Liver (tissue), 9 donors: ENCODE data around the gene GAS6. TPM values are rescaled to one million over a fixed set of nuclear protein-coding genes. Genes with fewer than 3 reads are reported as not detected.
A peak's percentile ranks its signal among the peaks of the same experiment; 100 is the strongest.

Source experiments
- DNase-seq: peaks from one replicate; pipeline ENCODE4 v3.0.0-alpha.2; 2017; ENCODE audit warnings: low spot score
- H3K27ac ChIP-seq, 2 donors: one replicate each; pipeline ENCODE4 v1.7.0; 2013; ENCODE audit warnings: inconsistent platforms in 2 of 2, low read length in 2 of 2, control low read depth in 1 of 2, low read depth in 1 of 2, mild to moderate bottlenecking in 1 of 2
- H3K27me3 ChIP-seq, 4 donors: one replicate each; pipeline versions ENCODE4 v1.6.1 to v1.7.0; 2013; ENCODE audit warnings: low read length in 3 of 4, inconsistent platforms in 1 of 4, mild to moderate bottlenecking in 1 of 4, moderate library complexity in 1 of 4; ENCODE audit not compliant: control insufficient read depth in 4 of 4, insufficient read depth in 4 of 4
- H3K36me3 ChIP-seq, 4 donors: one replicate each; pipeline versions ENCODE4 v1.6.1 to v1.7.0; 2013; ENCODE audit warnings: low read length in 3 of 4, mild to moderate bottlenecking in 3 of 4, low read depth in 1 of 4, moderate library complexity in 1 of 4; ENCODE audit not compliant: control insufficient read depth in 4 of 4, insufficient read depth in 3 of 4
- H3K4me1 ChIP-seq, 4 donors: one replicate each; pipeline versions ENCODE4 v1.6.1 to v1.7.0; 2013; ENCODE audit warnings: low read length in 3 of 4, mild to moderate bottlenecking in 3 of 4, moderate library complexity in 1 of 4; ENCODE audit not compliant: control insufficient read depth in 4 of 4, insufficient read depth in 4 of 4
- H3K4me3 ChIP-seq, 3 donors: one replicate each; pipeline versions ENCODE4 v1.6.1 to v1.7.0; 2013; ENCODE audit warnings: low read length in 3 of 3, control low read depth in 1 of 3, low read depth in 1 of 3, mild to moderate bottlenecking in 1 of 3
- H3K9ac ChIP-seq, 2 donors: one replicate each; pipeline ENCODE4 v1.7.0; 2013; ENCODE audit warnings: low read length in 2 of 2, mild to moderate bottlenecking in 2 of 2, moderate library complexity in 2 of 2, control low read depth in 1 of 2, low read depth in 1 of 2
- H3K9me3 ChIP-seq, 4 donors: one replicate each; pipeline versions ENCODE4 v1.6.1 to v1.7.0; 2013; ENCODE audit warnings: low read length in 3 of 4; ENCODE audit not compliant: control insufficient read depth in 4 of 4
- EGR1 ChIP-seq, 2 donors: IDR thresholded peaks; 2 replicates each; pipeline ENCODE4 v1.6.1; 2016 to 2018; ENCODE audit warnings: antibody characterized with exemption in 2 of 2, low read depth in 2 of 2
- FOXA1 ChIP-seq: IDR thresholded peaks from 2 replicates; pipeline ENCODE4 v1.6.1; 2016; ENCODE audit warnings: antibody characterized with exemption
- FOXA2 ChIP-seq: IDR thresholded peaks from 2 replicates; pipeline ENCODE4 v1.6.1; 2016; ENCODE audit warnings: antibody characterized with exemption
- GABPA ChIP-seq, 2 donors: IDR thresholded peaks in 1 of 2; conservative IDR thresholded peaks in 1 of 2; 2 replicates each; pipeline ENCODE4 v1.6.1; 2016; ENCODE audit warnings: antibody characterized with exemption in 2 of 2, mild to moderate bottlenecking in 1 of 2, moderate library complexity in 1 of 2
- HNF4A ChIP-seq, 2 donors: conservative IDR thresholded peaks; 2 replicates each; pipeline ENCODE4 v1.6.1; 2016; ENCODE audit warnings: antibody characterized with exemption in 2 of 2, mild to moderate bottlenecking in 2 of 2
- HNF4G ChIP-seq: IDR thresholded peaks from 2 replicates; pipeline ENCODE4 v1.6.1; 2016; ENCODE audit warnings: antibody characterized with exemption
- JUND ChIP-seq, 2 donors: IDR thresholded peaks; 2 replicates each; pipeline ENCODE4 v1.6.1; 2016; ENCODE audit warnings: antibody characterized with exemption in 2 of 2
- RAD21 ChIP-seq, 2 donors: IDR thresholded peaks; 2 replicates each; pipeline ENCODE4 v1.6.1; 2016; ENCODE audit warnings: antibody characterized with exemption in 2 of 2, mild to moderate bottlenecking in 2 of 2
- RXRA ChIP-seq, 2 donors: IDR thresholded peaks; 2 replicates each; pipeline ENCODE4 v1.6.1; 2017 to 2018; ENCODE audit warnings: antibody characterized with exemption in 2 of 2, mild to moderate bottlenecking in 1 of 2
- SP1 ChIP-seq: IDR thresholded peaks from 2 replicates; pipeline ENCODE4 v1.6.1; 2018; ENCODE audit warnings: antibody characterized with exemption, mild to moderate bottlenecking
- YY1 ChIP-seq: IDR thresholded peaks from 2 replicates; pipeline ENCODE4 v1.6.1; 2016; ENCODE audit warnings: antibody characterized with exemption, mild to moderate bottlenecking
- WGBS: extraction: QIAGEN DNeasy Blood & Tissue Kit; methylation state at CpG from one replicate; pipeline ENCODE4 v1.1.7; 2013; 5-methylcytosine and 5-hydroxymethylcytosine counted together
- polyA plus RNA-seq, 2 donors: library from polyadenylated mRNA; stranded (reverse) in 1 of 2; unstranded in 1 of 2; fragments of 200-250 nt in 1 of 2; fragments of >200 nt in 1 of 2; fragmentation: Nextera tagmentation in 1 of 2; extraction: Ambion mirVana in 1 of 2; gene quantifications; one replicate each; pipeline versions ENCODE4 v1.2.1 to v1.2.3, GENCODE V29; 2013 to 2015
- total RNA-seq, 2 donors: library from RNA; depleted of rRNA; stranded (reverse); fragments of >200 nt; gene quantifications; one replicate each; pipeline ENCODE4 v1.2.3, GENCODE V29; 2014
- TF ChIP-seq, protein P1 (sequence below): IDR thresholded peaks from 2 replicates; pipeline ENCODE4 v1.6.1; 2016; ENCODE audit warnings: antibody characterized with exemption
- TF ChIP-seq, protein P2 (sequence below): fragments of 150-350 bp; IDR thresholded peaks from 2 replicates; pipeline ENCODE4 v1.5.1; 2017; ENCODE audit warnings: improper control_type of control experiment, low read depth, low read length; ENCODE audit not compliant: missing input control
- donor health status: healthy.
- donor health status: healthy.
- donor health status: healthy.
- donor health status: healthy.
- donor health status: healthy.

The GAS6 gene
- total and polyA plus RNA-seq, 4 donors, result 2.5 to 30.2 (median 9.1) TPM

DNA sequence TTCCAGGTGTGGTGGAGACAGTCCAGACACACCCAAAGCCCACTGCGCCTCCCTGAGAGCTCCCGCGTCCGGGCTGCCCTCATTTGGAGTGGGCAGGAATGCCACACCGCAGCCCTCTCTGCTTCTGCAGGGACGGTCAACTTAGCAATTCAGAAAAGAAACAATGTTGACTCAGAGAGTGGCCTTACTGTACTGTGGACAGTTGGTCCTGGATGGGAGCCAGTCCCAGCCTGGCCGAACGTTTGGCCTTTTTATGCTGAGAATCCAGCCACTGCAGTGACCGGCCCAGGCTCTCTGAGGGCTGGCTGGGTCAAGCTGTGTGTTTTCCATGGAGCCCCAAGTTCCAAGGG lies 7.2 kb downstream of the GAS6 start:
- H3K9me3 ChIP-seq, result no peaks in the 10 kb centered on the region
- whole genome bisulfite sequencing, result 29% methylated on average over 9 of the region's 9 CpGs
- H3K27me3 ChIP-seq, result no peaks in the 10 kb centered on the region
- no peak overlapping the region for H3K4me3 ChIP-seq
- H3K27ac ChIP-seq, result no peak overlapping the region
- no peaks in the 10 kb centered on the region for H3K36me3 ChIP-seq
- TF ChIP-seq SP1 (no peak), YY1 (peak; percentile 37), FOXA2 (peak; percentile 52), RXRA (IDR thresholded peaks at IDR 0.05) (peak in 1 of 2 donors; percentile 47), HNF4A (conservative IDR thresholded peaks at IDR 0.05) (peak in 1 of 2 donors; percentile 56)
- no peak for DNase-seq
- peaks cover 13 to 42% (median 32%) of the 10 kb centered on the region in 4 donors for H3K4me1 ChIP-seq
- H3K9ac ChIP-seq, result no peak overlapping the region

DNA sequence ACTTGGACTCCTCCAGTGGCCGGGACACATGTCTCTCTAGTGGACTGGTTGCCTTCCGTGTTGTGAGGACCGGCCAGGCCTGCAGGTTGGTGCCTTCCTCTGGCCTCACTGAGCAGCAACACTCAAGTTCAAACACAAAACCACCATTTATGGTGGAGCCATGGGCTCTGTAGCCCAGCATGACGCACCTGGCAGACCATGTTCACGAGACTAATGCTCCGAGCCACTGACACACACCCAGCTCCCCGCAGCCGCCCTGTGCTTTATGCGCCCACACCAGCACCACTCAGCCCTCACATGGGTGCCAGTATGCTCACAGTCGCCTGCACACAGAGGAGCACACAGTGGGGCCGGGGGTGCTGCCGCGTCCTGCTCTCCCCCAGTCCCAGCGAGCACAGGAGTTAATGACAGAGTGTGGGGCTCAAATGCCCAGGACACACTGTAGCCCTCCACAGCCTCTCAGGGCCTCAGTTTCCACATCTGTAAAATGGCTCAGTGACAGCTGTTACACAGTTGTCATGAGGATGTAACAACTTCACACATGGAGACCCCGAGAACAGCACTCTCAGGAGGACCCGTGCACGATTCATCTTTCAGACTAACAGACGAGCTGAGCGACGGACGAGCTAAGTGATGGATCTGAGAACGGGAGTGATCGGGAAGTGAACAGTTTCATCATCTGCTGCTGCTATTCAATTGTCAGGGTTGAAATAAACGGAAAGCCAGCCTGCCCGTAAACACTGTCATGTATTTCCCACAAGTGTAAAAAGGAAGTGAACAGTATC lies 7.8 kb downstream of the GAS6 start:
- H3K4me3 ChIP-seq, result no peak overlapping the region
- no peak overlapping the region for H3K27ac ChIP-seq
- peaks cover 13 to 42% (median 31%) of the 10 kb centered on the region in 4 donors for H3K4me1 ChIP-seq
- TF ChIP-seq HNF4G, result no peak
- no peak for TF ChIP-seq SP1
- TF ChIP-seq, protein P1, sequence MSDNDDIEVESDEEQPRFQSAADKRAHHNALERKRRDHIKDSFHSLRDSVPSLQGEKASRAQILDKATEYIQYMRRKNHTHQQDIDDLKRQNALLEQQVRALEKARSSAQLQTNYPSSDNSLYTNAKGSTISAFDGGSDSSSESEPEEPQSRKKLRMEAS, result no peak
- TF ChIP-seq YY1, result no peak
- no peak for TF ChIP-seq EGR1 (IDR thresholded peaks at IDR 0.05; ENCODE audit: low read depth in 2 of 2)
- no peak for TF ChIP-seq RAD21 (IDR thresholded peaks at IDR 0.05)
- TF ChIP-seq FOXA1, result no peak
- TF ChIP-seq, protein P2, sequence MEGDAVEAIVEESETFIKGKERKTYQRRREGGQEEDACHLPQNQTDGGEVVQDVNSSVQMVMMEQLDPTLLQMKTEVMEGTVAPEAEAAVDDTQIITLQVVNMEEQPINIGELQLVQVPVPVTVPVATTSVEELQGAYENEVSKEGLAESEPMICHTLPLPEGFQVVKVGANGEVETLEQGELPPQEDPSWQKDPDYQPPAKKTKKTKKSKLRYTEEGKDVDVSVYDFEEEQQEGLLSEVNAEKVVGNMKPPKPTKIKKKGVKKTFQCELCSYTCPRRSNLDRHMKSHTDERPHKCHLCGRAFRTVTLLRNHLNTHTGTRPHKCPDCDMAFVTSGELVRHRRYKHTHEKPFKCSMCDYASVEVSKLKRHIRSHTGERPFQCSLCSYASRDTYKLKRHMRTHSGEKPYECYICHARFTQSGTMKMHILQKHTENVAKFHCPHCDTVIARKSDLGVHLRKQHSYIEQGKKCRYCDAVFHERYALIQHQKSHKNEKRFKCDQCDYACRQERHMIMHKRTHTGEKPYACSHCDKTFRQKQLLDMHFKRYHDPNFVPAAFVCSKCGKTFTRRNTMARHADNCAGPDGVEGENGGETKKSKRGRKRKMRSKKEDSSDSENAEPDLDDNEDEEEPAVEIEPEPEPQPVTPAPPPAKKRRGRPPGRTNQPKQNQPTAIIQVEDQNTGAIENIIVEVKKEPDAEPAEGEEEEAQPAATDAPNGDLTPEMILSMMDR, result no peak
- no peak for TF ChIP-seq GABPA (IDR thresholded peaks at IDR 0.05 in 1 of 2, conservative IDR thresholded peaks at IDR 0.05 in 1 of 2)
- no peak for TF ChIP-seq JUND (IDR thresholded peaks at IDR 0.05)
- no peak overlapping the region for H3K9ac ChIP-seq
- H3K27me3 ChIP-seq, result no peaks in the 10 kb centered on the region
- WGBS, result 86% methylated on average over 25 of the region's 25 CpGs
- no peaks in the 10 kb centered on the region for H3K9me3 ChIP-seq
- DNase-seq, result no peak
- no peaks in the 10 kb centered on the region for H3K36me3 ChIP-seq

DNA sequence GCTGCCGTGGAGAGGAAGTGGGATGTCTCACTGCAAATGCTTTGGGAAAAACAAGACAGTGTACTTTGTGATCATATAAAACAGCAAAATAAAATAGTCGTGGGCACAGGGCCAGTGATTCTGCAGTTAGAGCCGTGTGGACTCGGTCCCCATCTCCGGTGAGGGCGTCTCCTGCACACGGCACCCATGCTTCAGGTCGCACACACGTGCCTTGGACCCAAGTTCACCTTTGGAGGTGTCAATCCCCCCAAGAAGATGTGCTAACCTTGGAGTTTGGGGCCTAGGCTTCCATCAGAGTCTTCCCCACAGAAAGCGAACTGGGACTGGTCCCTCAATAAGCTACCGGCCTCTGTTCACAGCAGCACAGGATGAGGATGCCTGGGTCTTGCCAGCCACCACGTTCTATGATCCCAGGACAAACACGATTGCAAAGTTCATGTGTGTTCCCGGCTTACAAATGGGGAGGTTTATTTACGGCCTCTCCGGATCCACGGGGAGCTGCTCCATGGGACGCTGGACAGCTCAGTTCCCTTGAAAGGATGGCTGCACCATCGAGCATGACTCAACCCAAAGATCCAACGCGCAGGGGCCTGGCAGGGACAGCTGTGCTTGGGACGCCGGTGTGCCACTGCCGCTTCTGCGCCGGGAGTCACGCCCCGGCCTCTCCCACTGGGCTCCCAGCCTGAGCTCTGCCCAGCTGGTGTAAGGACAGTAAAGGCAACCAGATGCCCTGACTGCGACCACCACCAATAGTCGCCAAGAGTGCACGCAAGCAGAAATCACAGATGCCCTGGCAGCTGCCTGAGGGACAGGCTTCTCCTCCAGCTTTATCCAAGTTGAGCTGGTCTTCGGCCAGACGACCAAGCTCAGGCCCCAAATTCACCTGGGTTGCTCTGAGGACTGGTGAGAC lies 8.6 kb downstream of the GAS6 start:
- TF ChIP-seq RXRA (IDR thresholded peaks at IDR 0.05), result peak in 1 of 2 donors; percentile 17
- TF ChIP-seq EGR1 (IDR thresholded peaks at IDR 0.05; ENCODE audit: low read depth in 2 of 2), result no peak
- TF ChIP-seq FOXA2, result no peak
- TF ChIP-seq HNF4A (conservative IDR thresholded peaks at IDR 0.05), result peak in 1 of 2 donors; percentile 51
- H3K9ac ChIP-seq, result no peak overlapping the region
- H3K27me3 ChIP-seq, result no peaks in the 10 kb centered on the region
- peaks cover 13 to 42% (median 27%) of the 10 kb centered on the region in 4 donors for H3K4me1 ChIP-seq
- H3K9me3 ChIP-seq, result no peaks in the 10 kb centered on the region
- no peak for DNase-seq
- H3K36me3 ChIP-seq, result no peaks in the 10 kb centered on the region
- H3K27ac ChIP-seq, result no peak overlapping the region
- 74% methylated on average over 33 of the region's 33 CpGs for WGBS
- no peak overlapping the region for H3K4me3 ChIP-seq
